K562 (cell line): ENCODE data around the gene NRARP. TPM values are rescaled to one million over a fixed set of nuclear protein-coding genes. Genes with fewer than 3 reads are reported as not detected.

Experiments
- ATAC-seq: fragments of 200-7000 bp; cut with Tn5 transposase; 3 replicates; pipeline ENCODE4 v1.9.1; 2020; ENCODE audit warnings: moderate library complexity
- BruUV-seq: library from RNA; stranded (reverse); fragments of 400-500 nt; replicated peaks from 2 replicates; lab custom pipeline; 2021; lab: Mats Ljungman, UMichigan
- CTCF ChIA-PET: fragments of 300-600 bp; formaldehyde crosslinking; extraction: SDS; loops from one replicate; lab custom pipeline; 2021; ENCODE audit warnings: low intra/inter-chr PET ratio; lab: Yijun Ruan, JAX
- POLR2A ChIA-PET: fragments of 300-600, 350-650 bp; sonication (Branson Sonifier 250); formaldehyde crosslinking; extraction: SDS; loops from one replicate; lab custom pipeline; 2021; ENCODE audit warnings: antibody characterized with exemption, inconsistent platforms; lab: Yijun Ruan, JAX
- DNase-seq, 4 experiments: peaks; one replicate each; pipeline versions ENCODE4 v3.0.0 to v3.0.0-alpha.2; 2011 to 2018; ENCODE audit warnings: low spot score in 3 of 4, mixed read lengths in 3 of 4; ENCODE audit errors: extremely low read depth in 1 of 4
- FAIRE-seq: peaks from 2 replicates; lab custom pipeline; 2011; peaks lifted over from hg19 to GRCh38; lab: Jason Lieb, UNC
- H2AFZ ChIP-seq: 2 replicates; pipeline ENCODE4 v1.6.0; 2011; ENCODE audit warnings: low read depth, low read length, control low read depth, inconsistent platforms
- H3K27ac ChIP-seq: fragments of 200-600 bp; 3 replicates; pipeline ENCODE4 v1.8.0; 2011; ENCODE audit warnings: low read depth, mild to moderate bottlenecking, control low read depth, inconsistent platforms, low read length, moderate library complexity, mixed read lengths; ENCODE audit errors: extremely low read depth
- H3K27me3 ChIP-seq, 2 experiments: fragments of 300-600 bp in 1 of 2; 2 replicates in 1 of 2; 3 replicates in 1 of 2; pipeline versions ENCODE4 v1.6.0 to v1.8.0; 2011; ENCODE audit warnings: inconsistent platforms in 2 of 2, low read length in 2 of 2, mild to moderate bottlenecking in 1 of 2, mixed read lengths in 1 of 2, moderate library complexity in 1 of 2; ENCODE audit not compliant: control insufficient read depth in 2 of 2, insufficient read depth in 2 of 2
- H3K36me3 ChIP-seq: fragments of 300-600 bp; 3 replicates; pipeline ENCODE4 v1.8.0; 2011; ENCODE audit warnings: mild to moderate bottlenecking, low read length, inconsistent platforms; ENCODE audit not compliant: control insufficient read depth, insufficient read depth
- H3K4me1 ChIP-seq, 2 experiments: fragments of 200-600 bp in 1 of 2; replicated peaks in 1 of 2; 2 replicates in 1 of 2; 3 replicates in 1 of 2; pipeline versions ENCODE4 v1.5.1 to v1.8.0; 2011; ENCODE audit warnings: inconsistent platforms in 2 of 2, low read length in 2 of 2, mild to moderate bottlenecking in 1 of 2, mixed read lengths in 1 of 2, moderate library complexity in 1 of 2; ENCODE audit not compliant: control insufficient read depth in 2 of 2, insufficient read depth in 2 of 2
- H3K4me2 ChIP-seq: 2 replicates; pipeline ENCODE4 v1.6.1; 2011; ENCODE audit warnings: low read length, control low read depth, inconsistent platforms, mixed read lengths; ENCODE audit not compliant: insufficient read depth
- H3K4me3 ChIP-seq: fragments of 200-600 bp; sonication (generic), shearing (Covaris generic); 2 replicates; pipeline ENCODE4 v1.5.1; 2016; ENCODE audit warnings: control low read depth, inconsistent platforms
- H3K79me2 ChIP-seq: fragments of 200-600 bp; 3 replicates; pipeline ENCODE4 v1.8.0; 2011; ENCODE audit warnings: low read length, inconsistent platforms; ENCODE audit not compliant: control insufficient read depth, insufficient read depth
- H3K9ac ChIP-seq, 2 experiments: 2 replicates each; pipeline versions ENCODE4 v1.6.0 to v1.6.1; 2011; ENCODE audit warnings: low read depth in 2 of 2, low read length in 2 of 2, control low read depth in 1 of 2, inconsistent platforms in 1 of 2, mild to moderate bottlenecking in 1 of 2, mixed read lengths in 1 of 2; ENCODE audit not compliant: insufficient read depth in 1 of 2
- H3K9me1 ChIP-seq: one replicate; pipeline ENCODE4 v1.6.0; 2011; ENCODE audit warnings: inconsistent platforms, mild to moderate bottlenecking, low read length, moderate library complexity; ENCODE audit not compliant: control insufficient read depth, insufficient read depth
- H3K9me3 ChIP-seq: replicated peaks from 2 replicates; pipeline ENCODE4 v1.5.1; 2011; ENCODE audit warnings: low read depth, low read length, inconsistent platforms; ENCODE audit not compliant: control insufficient read depth, insufficient read depth
- H4K20me1 ChIP-seq: replicated peaks from 2 replicates; pipeline ENCODE4 v1.6.1; 2011; ENCODE audit warnings: low read length, inconsistent platforms, mixed read lengths; ENCODE audit not compliant: control insufficient read depth, insufficient read depth
- ETV6 ChIP-seq, 3 experiments: fragments of 150-350 bp in 1 of 3; sonication (generic) in 1 of 3; formaldehyde crosslinking in 1 of 3; IDR thresholded peaks; 2 replicates each; pipeline versions ENCODE4 v1.6.1 to v1.8.0; 2014 to 2022; ENCODE audit warnings: borderline replicate concordance in 2 of 3, low read depth in 2 of 3, antibody characterized with exemption in 1 of 3, low read length in 1 of 3, mild to moderate bottlenecking in 1 of 3, missing genetic modification reagents in 1 of 3
- SIN3B ChIP-seq: fragments of 450-650 bp; IDR thresholded peaks from 2 replicates; pipeline ENCODE4 v1.6.1; 2017; ENCODE audit warnings: low read depth, mild to moderate bottlenecking, moderate library complexity
- WGBS: fragments of 100-300 bp; shearing (Covaris generic); methylation state at CpG from one replicate; pipeline ENCODE4 v1.1.6; 2016; ENCODE audit warnings: low coverage, mixed read lengths; ENCODE audit not compliant: insufficient coverage; ENCODE audit errors: missing lambda C conversion rate; 5-methylcytosine and 5-hydroxymethylcytosine counted together
- in situ Hi-C: fragments of 300-500 bp; cut with MboI; formaldehyde crosslinking; loops from 4 replicates; pipeline ENCODE4 v1.15.0; 2018; ENCODE audit warnings: inconsistent platforms, mixed read lengths
- intact Hi-C: fragments of 100-400 bp; cut with micrococcal nuclease; formaldehyde crosslinking; loops from 2 replicates; pipeline ENCODE4 v1.14.2; 2022
- polyA plus RNA-seq, 8 experiments: library from polyadenylated mRNA; depleted of rRNA in 4 of 8; stranded (reverse) in 5 of 8; unstranded in 3 of 8; fragments of >200 nt; fragmentation: Nextera tagmentation in 2 of 8; fragmentation: Illumina TruSeq in 1 of 8; extraction: Ambion mirVana in 2 of 8; extraction: Trizol in 1 of 8; gene quantifications; 2 replicates each; pipeline versions ENCODE4 v1.2.1 to v1.2.3, GENCODE V29; 2011 to 2014; ENCODE audit warnings: inconsistent platforms in 1 of 8, missing spikeins in 1 of 8
- total RNA-seq, 7 experiments: library from RNA; depleted of rRNA in 6 of 7; stranded (reverse); fragments of >200 nt in 6 of 7; fragmentation: Illumina TruSeq in 2 of 7; extraction: Trizol in 2 of 7; gene quantifications; 2 replicates each; pipeline versions ENCODE4 v1.2.1 to v1.2.3, GENCODE V29; 2011 to 2021; ENCODE audit warnings: low replicate concordance in 1 of 7
- TF ChIP-seq, protein P1 (sequence below): sonication (generic); formaldehyde crosslinking; IDR thresholded peaks from 2 replicates; pipeline ENCODE4 v1.8.0; 2022; ENCODE audit warnings: mild to moderate bottlenecking, missing genetic modification reagents
- TF ChIP-seq, protein P2 (sequence below): fragments of 250-450 bp; sonication (Bioruptor Pico); IDR thresholded peaks from 2 replicates; pipeline ENCODE4 v1.4.0; 2020; ENCODE audit warnings: mild to moderate bottlenecking, moderate library complexity, borderline replicate concordance

NRARP gene
- total and polyA plus RNA-seq, 9 of the 15 experiments (the other 6 are each of a cell fraction or from before 2014, with no cell fraction given): 2.0 to 24.5 (median 7.2) TPM; not detected in 2

DNA sequence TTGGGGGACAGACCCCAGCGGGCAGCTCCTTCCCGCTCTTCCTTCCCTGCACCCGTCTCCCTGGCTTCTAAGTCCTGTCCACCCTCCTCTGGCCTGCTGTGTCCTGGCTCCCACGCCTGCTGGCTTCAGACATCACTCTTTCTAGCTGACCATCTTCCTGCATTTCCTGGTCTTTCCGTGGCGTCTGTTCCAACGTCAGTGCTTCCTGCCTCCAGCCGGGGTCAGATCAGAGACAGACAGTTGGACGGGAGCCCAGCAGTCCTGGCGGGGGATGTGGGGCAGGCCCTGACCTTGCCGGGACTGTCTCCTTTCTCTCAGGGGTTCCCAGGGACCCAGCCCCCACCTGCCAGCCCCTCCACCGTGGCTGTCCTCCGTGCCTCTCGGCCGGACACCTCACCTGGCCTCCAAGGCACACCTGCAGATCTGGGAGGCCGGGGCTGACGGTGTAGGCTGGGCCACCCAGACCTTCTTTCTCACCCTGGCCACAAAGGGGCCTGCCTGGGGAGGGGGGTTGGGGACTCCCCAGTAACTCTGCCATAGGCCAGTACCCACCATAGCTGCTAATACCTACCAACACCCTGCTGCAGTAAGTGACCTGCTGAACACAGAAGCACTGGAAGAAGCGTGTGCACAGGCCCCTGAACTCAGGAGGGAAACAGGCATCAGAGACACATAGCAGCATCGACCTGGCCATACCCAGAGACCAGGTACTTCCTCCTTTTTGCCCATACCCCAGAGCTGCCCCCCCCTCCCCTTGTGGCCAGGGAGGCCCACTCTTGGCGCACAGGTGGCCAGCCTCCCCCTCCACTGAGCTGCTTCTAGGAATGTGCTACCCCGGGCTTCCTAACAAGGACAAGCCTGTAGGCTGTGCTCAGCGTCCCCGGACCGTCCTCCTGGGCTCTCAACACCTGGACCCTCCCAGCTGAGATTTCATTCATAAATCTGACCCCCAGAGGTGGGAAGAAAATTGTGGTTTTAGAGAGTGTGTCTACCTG, 5.1 kb downstream of the NRARP start (continued):
- TF ChIP-seq ETV6 (IDR thresholded peaks at IDR 0.05; ENCODE audit: borderline replicate concordance in 1 of 2, low read depth in 2 of 2, low read length in 1 of 2): no peak
- TF ChIP-seq ETV6 (CRISPR knock-in tag; IDR thresholded peaks at IDR 0.05; ENCODE audit: borderline replicate concordance): no peak

DNA sequence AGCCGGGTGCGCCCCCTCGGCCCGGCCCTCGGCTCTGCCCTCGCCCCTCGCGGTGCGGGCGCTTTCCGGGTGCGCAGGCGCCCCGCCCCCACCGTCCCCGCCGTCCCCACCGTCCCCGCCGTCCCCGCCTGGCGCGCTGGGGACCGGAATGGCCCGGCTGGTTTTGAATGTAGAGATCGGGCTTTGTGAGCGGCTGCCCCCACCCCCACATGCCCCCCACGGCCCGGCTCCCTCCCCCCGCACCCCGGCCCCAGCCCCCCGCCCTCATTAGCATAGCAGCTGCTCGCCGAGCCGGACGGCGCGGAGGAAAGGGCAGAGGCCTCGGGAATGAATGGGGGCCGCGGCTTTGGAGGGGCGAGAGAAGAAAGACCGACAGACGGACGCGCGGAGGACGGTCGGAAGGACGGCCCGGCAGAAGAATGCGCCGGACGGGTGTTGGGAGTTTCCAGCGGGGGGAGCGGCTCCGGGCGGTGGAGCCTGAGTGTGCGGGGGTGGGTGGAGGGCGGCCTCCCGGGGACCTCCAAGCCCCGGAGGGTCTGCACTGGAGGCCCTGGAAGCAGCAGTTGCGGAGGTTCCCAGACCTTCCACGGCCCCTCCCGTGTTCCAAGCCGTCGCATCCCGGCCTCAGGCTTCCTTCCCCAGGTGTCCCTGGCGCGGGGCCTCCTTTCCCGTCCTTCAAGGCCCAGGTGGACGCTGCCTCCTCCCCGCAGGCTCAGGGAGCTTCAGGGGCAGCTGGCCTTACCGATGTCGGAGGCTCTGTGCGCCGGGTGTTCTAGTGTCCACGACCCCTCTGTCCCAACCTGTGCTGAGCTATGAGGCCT, 6.0 kb downstream of the NRARP start:
- 28% methylated on average over 19 of the region's 78 CpGs for WGBS
- peak overlapping the region; percentile 62; the same call in 1 of the 3 replicates for H3K27ac ChIP-seq
- peaks cover 10% of the 10 kb centered on the region for H4K20me1 ChIP-seq
- H3K9ac ChIP-seq: peak overlapping the region; percentile 56 to 87
- H3K4me2 ChIP-seq: peak overlapping the region; percentile 60
- H3K4me3 ChIP-seq: peak overlapping the region; percentile 55
- intact Hi-C loops (no loop called here), in situ Hi-C loops (no loop called here)
- ATAC-seq (peak; percentile 12; the same call in 2 of the 3 replicates), FAIRE-seq (no peak), DNase-seq (peak; percentile 34 to 76 (median 68))
- peaks cover 21% of the 10 kb centered on the region for H3K79me2 ChIP-seq
- H2AFZ ChIP-seq: peak overlapping the region; percentile 68
- H3K9me3 ChIP-seq: 0 out of 2 replicates have a peak, but pooled peaks cover 1% of the 10 kb centered on the region
- BruUV-seq: no TSS peak
- H3K4me1 ChIP-seq: peaks cover 21 to 59% of the 10 kb centered on the region in 2 experiments
- no peaks in the 10 kb centered on the region for H3K27me3 ChIP-seq
- CTCF ChIA-PET: interaction anchor here (1.0 to 1.7 kb wide), 4 partner anchors 18 to 149 kb away, joined by 3 to 8 read pairs (median 4); partner anchors contain the start of gene TOR4A
- POLR2A ChIA-PET: interaction anchor here (0.9 to 2.3 kb wide), 3 partner anchors 9 to 127 kb away, joined by 3 to 12 read pairs (median 4); partner anchors contain the start of genes EXD3, NOXA1 and TOR4A
- H3K9me1 ChIP-seq: no peaks in the 10 kb centered on the region
- H3K36me3 ChIP-seq: peaks cover 8% of the 10 kb centered on the region; the same call in 1 of the 3 replicates
- TF ChIP-seq SIN3B: no peak
- TF ChIP-seq, protein P1, sequence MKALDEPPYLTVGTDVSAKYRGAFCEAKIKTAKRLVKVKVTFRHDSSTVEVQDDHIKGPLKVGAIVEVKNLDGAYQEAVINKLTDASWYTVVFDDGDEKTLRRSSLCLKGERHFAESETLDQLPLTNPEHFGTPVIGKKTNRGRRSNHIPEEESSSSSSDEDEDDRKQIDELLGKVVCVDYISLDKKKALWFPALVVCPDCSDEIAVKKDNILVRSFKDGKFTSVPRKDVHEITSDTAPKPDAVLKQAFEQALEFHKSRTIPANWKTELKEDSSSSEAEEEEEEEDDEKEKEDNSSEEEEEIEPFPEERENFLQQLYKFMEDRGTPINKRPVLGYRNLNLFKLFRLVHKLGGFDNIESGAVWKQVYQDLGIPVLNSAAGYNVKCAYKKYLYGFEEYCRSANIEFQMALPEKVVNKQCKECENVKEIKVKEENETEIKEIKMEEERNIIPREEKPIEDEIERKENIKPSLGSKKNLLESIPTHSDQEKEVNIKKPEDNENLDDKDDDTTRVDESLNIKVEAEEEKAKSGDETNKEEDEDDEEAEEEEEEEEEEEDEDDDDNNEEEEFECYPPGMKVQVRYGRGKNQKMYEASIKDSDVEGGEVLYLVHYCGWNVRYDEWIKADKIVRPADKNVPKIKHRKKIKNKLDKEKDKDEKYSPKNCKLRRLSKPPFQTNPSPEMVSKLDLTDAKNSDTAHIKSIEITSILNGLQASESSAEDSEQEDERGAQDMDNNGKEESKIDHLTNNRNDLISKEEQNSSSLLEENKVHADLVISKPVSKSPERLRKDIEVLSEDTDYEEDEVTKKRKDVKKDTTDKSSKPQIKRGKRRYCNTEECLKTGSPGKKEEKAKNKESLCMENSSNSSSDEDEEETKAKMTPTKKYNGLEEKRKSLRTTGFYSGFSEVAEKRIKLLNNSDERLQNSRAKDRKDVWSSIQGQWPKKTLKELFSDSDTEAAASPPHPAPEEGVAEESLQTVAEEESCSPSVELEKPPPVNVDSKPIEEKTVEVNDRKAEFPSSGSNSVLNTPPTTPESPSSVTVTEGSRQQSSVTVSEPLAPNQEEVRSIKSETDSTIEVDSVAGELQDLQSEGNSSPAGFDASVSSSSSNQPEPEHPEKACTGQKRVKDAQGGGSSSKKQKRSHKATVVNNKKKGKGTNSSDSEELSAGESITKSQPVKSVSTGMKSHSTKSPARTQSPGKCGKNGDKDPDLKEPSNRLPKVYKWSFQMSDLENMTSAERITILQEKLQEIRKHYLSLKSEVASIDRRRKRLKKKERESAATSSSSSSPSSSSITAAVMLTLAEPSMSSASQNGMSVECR (CRISPR knock-in tag): 0 out of 2 replicates have a peak, but pooled peaks have one; percentile 6
- TF ChIP-seq, protein P2, sequence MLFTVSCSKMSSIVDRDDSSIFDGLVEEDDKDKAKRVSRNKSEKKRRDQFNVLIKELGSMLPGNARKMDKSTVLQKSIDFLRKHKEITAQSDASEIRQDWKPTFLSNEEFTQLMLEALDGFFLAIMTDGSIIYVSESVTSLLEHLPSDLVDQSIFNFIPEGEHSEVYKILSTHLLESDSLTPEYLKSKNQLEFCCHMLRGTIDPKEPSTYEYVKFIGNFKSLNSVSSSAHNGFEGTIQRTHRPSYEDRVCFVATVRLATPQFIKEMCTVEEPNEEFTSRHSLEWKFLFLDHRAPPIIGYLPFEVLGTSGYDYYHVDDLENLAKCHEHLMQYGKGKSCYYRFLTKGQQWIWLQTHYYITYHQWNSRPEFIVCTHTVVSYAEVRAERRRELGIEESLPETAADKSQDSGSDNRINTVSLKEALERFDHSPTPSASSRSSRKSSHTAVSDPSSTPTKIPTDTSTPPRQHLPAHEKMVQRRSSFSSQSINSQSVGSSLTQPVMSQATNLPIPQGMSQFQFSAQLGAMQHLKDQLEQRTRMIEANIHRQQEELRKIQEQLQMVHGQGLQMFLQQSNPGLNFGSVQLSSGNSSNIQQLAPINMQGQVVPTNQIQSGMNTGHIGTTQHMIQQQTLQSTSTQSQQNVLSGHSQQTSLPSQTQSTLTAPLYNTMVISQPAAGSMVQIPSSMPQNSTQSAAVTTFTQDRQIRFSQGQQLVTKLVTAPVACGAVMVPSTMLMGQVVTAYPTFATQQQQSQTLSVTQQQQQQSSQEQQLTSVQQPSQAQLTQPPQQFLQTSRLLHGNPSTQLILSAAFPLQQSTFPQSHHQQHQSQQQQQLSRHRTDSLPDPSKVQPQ (CRISPR knock-in tag): no peak
